ENCODE results near the gene LDB2. TPM values are rescaled to one million over a fixed set of nuclear protein-coding genes. Genes with fewer than 3 reads are reported as not detected.

LDB2 gene
- total RNA-seq, 1 donor from 2014 or later: 31.5 TPM

DNA sequence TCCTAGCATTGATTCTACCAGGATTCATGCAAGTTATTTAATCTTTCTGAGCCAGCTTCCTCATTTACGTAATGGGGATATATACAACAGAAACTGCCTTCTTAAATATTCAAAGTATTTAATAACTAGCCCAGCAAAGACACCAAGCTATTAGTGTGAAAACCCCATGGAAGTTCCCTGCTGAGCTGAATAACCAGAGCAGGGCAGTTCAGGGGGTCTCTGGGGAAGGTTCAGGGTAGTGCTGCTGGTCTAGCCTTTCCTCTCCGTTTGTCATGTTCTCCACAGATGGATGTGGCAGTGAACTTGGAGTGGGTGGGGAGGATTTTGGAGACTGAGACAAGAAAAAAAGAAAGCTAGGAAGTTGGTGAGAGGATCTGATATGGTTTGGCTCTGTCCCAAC, 431.4 kb downstream of the LDB2 start:
- Mint-ChIP-seq H3K9me3 (no peaks in the 10 kb centered on the region), H3K4me1 (ENCODE audit: unreplicated experiment) (peaks cover 4% of the 10 kb centered on the region), H3K36me3 (no peaks in the 10 kb centered on the region), H3K4me3 (no peak overlapping the region), H3K27me3 (no peaks in the 10 kb centered on the region), H3K27ac (no peak overlapping the region)
- no peak for DNase-seq (ENCODE audit: extremely low spot score, unreplicated experiment)
- TF ChIP-seq, protein P1, sequence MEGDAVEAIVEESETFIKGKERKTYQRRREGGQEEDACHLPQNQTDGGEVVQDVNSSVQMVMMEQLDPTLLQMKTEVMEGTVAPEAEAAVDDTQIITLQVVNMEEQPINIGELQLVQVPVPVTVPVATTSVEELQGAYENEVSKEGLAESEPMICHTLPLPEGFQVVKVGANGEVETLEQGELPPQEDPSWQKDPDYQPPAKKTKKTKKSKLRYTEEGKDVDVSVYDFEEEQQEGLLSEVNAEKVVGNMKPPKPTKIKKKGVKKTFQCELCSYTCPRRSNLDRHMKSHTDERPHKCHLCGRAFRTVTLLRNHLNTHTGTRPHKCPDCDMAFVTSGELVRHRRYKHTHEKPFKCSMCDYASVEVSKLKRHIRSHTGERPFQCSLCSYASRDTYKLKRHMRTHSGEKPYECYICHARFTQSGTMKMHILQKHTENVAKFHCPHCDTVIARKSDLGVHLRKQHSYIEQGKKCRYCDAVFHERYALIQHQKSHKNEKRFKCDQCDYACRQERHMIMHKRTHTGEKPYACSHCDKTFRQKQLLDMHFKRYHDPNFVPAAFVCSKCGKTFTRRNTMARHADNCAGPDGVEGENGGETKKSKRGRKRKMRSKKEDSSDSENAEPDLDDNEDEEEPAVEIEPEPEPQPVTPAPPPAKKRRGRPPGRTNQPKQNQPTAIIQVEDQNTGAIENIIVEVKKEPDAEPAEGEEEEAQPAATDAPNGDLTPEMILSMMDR (conservative IDR thresholded peaks at IDR 0.05): no peak

DNA sequence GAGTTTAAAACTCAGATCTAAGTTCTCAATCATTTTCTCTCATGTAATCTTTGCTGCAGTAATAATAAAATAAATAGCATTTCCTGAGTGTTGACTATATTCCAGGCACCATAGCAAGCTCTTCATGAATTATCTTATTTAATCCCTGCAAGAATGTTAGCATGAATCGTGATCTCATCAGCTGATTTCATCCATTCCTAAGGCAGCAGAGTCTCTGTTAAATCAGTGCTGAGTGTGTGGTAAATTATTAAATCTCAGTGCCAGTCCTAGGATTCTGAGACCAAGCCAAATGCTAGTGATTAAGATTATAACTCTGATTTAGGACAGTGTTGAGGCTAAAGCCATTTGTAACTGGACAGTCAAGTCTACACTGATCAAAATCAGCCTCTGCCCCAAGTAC, 431.9 kb downstream of the LDB2 start:
- TF ChIP-seq, protein P1 (conservative IDR thresholded peaks at IDR 0.05): no peak
- DNase-seq (ENCODE audit: extremely low spot score, unreplicated experiment): no peak
- H3K27ac Mint-ChIP-seq: no peak overlapping the region
- H3K4me1 Mint-ChIP-seq (ENCODE audit: unreplicated experiment): peaks cover 4% of the 10 kb centered on the region
- H3K36me3 Mint-ChIP-seq: no peaks in the 10 kb centered on the region
- H3K27me3 Mint-ChIP-seq: no peaks in the 10 kb centered on the region
- H3K4me3 Mint-ChIP-seq: no peak overlapping the region
- H3K9me3 Mint-ChIP-seq: no peaks in the 10 kb centered on the region

DNA sequence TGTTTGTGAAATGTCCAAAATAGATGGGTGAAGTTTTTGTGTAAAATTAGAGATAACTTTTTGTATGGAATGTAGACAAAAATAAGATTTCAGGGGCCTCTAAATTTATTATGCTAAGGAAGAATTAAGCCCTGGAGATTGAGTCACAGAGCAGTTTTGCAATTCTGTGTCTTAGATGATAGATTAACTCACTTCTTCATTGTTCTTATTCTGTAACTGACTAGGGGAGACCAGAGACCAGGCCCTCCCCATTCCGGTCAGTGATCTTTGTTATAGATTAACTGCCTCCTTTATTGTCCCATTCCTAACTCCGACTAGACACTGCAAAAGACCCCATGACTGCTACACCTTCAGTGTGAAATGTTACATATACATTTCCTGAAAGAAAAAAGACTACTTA, 433.8 kb downstream of the LDB2 start:
- TF ChIP-seq, protein P1 (conservative IDR thresholded peaks at IDR 0.05): no peak
- Mint-ChIP-seq H3K36me3 (no peaks in the 10 kb centered on the region), H3K4me3 (no peak overlapping the region), H3K27me3 (no peaks in the 10 kb centered on the region), H3K27ac (peak overlapping the region; percentile 13), H3K4me1 (ENCODE audit: unreplicated experiment) (peaks cover 4% of the 10 kb centered on the region), H3K9me3 (no peaks in the 10 kb centered on the region)
- no peak for DNase-seq (ENCODE audit: extremely low spot score, unreplicated experiment)

DNA sequence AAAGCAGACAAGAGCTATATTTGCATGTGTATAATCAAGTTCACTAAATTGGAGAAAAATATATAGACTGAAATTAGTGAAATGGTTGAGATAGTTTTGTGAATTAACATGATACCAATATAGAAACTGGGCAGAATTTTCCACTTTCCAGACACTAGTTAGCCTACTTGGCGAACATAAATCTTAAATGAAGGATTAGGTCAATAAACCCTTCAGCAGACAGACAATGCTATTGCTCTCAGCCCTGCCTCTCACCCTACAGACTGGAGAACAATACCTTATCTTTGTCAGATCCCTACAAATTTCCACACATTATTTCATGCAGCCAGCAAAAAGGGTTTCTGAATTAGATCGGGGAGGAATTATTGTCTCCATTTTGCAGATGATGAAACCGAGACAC, 435.8 kb downstream of the LDB2 start:
- H3K27me3 Mint-ChIP-seq: no peaks in the 10 kb centered on the region
- TF ChIP-seq, protein P1 (conservative IDR thresholded peaks at IDR 0.05): no peak
- H3K36me3 Mint-ChIP-seq: no peaks in the 10 kb centered on the region
- no peak overlapping the region for H3K4me3 Mint-ChIP-seq
- H3K27ac Mint-ChIP-seq: no peak overlapping the region
- DNase-seq (ENCODE audit: extremely low spot score, unreplicated experiment): no peak
- H3K4me1 Mint-ChIP-seq (ENCODE audit: unreplicated experiment): peaks cover 4% of the 10 kb centered on the region
- no peaks in the 10 kb centered on the region for H3K9me3 Mint-ChIP-seq

DNA sequence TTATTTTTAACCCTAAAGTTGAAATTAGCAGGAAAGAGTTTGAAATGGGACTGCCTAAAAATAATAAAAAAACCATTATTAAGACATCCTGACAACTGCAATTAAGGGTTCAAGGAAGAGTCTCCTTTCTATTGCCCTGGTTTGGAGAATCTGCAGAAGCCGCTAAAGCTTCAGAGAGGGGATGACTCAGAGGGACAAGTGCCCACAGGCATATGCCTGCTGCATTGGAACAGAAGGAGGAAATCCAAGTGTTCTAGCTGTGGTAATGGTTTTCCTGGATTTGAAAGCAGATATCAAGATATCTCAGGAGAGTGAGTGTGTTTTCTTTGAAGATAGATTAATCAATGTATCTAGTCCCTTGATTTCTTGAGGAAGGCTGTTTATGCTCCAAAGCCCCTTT, 437.1 kb downstream of the LDB2 start:
- H3K36me3 Mint-ChIP-seq: no peaks in the 10 kb centered on the region
- no peak for DNase-seq (ENCODE audit: extremely low spot score, unreplicated experiment)
- no peaks in the 10 kb centered on the region for H3K9me3 Mint-ChIP-seq
- H3K4me1 Mint-ChIP-seq (ENCODE audit: unreplicated experiment): peaks cover 4% of the 10 kb centered on the region
- no peak overlapping the region for H3K27ac Mint-ChIP-seq
- TF ChIP-seq, protein P1 (conservative IDR thresholded peaks at IDR 0.05): no peak
- H3K4me3 Mint-ChIP-seq: no peak overlapping the region
- H3K27me3 Mint-ChIP-seq: no peaks in the 10 kb centered on the region

DNA sequence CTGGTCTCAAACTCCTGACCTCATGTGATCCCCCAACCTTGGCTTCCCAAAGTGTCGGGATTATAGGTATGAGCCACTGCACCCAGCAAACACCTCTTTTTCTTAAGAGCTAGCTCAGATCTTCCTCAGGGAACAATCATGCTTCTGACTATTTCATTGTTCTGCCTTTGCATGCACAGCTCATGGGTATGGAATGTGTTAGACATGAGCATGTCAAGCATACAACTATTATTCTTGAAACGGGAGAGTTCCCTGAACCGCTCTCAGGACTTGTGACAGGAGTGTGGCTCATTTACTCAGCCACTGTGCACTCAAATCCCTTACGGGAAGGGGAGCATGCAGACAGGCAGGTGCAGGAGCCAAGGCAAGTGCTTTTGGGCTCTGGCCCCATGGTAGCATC, 440.5 kb downstream of the LDB2 start:
- H3K27ac Mint-ChIP-seq: no peak overlapping the region
- H3K9me3 Mint-ChIP-seq: no peaks in the 10 kb centered on the region
- H3K27me3 Mint-ChIP-seq: no peaks in the 10 kb centered on the region
- H3K36me3 Mint-ChIP-seq: no peaks in the 10 kb centered on the region
- TF ChIP-seq, protein P1 (conservative IDR thresholded peaks at IDR 0.05): no peak
- H3K4me1 Mint-ChIP-seq (ENCODE audit: unreplicated experiment): no peaks in the 10 kb centered on the region
- no peak overlapping the region for H3K4me3 Mint-ChIP-seq
- no peak for DNase-seq (ENCODE audit: extremely low spot score, unreplicated experiment)
